ENCODE data around the gene SLC24A1.

DNA sequence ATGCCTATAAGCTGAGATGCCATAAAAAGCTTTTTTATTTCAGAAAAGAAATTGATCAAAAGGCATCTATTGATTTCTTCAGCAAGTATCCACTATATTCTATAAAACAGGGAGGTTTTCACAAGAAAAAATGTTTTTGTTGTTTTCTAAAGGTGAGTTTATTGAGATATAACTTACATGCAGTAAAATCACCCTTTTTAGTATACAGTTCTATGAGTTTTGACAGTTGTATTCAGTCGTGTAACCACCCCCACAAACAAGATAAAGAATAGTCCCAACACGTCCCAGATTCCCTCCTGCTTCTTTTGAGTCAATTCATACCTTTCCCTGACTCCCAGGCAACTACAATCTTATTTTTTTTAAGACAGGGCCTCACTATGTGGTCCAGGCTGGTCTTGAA lies 18.6 kb upstream of the SLC24A1 start:
- TF ChIP-seq POLR2AphosphoS5 (IDR thresholded peaks at IDR 0.05; ENCODE audit: low read depth, low read length) (no peak), POLR2A (IDR thresholded peaks at IDR 0.05; ENCODE audit: low read depth, low read length) (no peak), TAF1 (IDR thresholded peaks at IDR 0.05; ENCODE audit: low read depth, low read length) (no peak), PAX5 (IDR thresholded peaks at IDR 0.05; ENCODE audit: insufficient read depth, low read length, severe bottlenecking) (no peak)

Measured in GM12891 (cell line).